GM15510 (cell line): ENCODE data around the gene HSD17B14.

Experiments used
- POLR2A ChIP-seq: IDR thresholded peaks from 3 replicates; pipeline ENCODE4 v1.6.1; 2011; ENCODE audit warnings: borderline replicate concordance; ENCODE audit not compliant: insufficient read length; ENCODE audit errors: extremely low read depth

HSD17B14 gene

DNA sequence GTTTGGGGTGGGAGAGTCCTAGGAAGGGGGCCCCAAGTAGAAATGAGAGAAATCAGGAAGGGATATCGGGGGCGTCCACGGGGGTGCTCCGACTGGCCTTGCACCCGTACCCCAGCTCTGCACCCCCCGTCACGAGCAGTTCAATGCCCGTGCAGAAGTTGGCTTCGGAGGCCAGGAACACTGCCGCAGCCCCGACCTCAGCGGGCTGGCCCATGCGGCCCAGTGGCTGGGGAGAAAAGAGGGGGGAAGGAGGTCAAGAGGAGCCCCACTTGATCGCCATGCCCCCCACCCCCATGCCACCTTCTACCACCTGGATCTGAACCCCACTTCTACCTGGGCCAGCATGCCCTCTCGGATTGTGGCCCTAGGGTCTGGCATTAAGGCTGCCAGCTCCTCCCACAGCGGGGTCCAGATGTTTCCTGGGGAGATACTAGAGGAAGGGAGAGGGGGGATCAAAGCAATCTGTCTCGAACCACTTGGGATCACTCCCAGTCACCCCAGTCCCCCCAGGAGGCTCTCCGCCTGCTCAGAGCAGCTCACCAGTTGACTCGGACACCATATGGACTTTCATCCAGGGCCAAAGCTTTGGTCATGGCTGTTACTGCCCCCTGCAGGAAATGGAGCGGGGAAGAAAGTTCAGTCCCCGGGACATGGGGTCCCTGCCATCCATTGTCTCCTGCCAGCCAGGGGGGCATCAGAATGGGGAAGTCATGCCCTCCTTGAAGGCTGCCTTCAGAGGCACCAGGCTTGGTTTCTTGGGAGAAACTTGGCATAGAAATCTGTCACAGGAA lies 23.0 kb downstream of the HSD17B14 start:
- TF ChIP-seq POLR2A: no peak

- TF ChIP-seq POLR2A: peak; percentile 37
These were observed 24.0 kb downstream of the HSD17B14 start for GRCh38 chr19:48812094-48812929.

GRCh38 chr19:48810151-48810550 lies 26.1 kb downstream of the HSD17B14 start:
- TF ChIP-seq POLR2A: no peak

GRCh38 chr19:48807590-48808308 lies 28.5 kb downstream of the HSD17B14 start:
- no peak for TF ChIP-seq POLR2A

DNA sequence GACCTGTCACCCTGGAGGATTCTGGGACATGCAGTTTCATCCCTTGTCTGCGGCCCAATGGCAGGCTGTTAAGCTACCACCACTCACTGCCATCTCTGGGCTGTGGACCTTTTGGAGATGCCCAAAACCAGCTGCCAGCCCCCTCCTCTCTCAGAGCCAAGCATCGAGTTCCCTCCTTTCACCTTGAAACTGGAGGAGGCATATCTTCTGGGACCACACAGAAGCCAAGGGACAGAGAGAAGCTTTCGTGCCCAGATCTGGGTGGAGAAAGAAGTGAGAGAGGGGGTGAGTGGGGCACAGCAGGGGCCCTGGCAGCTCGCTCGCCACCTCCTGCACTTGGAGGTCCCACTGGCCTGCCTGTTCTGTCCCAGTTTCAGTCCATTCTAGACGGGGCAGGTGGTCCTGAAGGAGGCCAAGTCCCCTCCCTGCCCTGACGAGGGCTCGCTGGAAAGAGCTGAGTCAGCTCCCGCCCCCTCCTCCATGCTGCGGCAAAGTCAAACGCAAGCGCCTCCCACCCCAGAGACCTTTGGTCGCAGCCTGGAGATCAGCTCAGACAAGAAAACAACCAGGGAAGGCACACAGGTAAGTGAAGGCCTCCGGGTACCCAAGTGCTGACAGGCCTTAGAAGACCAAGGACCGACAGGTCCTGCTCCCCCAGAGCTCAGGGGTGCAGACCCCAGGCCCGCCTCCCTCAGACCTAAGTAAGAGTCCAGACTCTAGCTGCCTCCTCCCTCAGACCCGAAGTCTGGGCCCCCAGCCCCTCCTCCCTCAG lies 29.3 kb downstream of the HSD17B14 start:
- no peak for TF ChIP-seq POLR2A

- no peak for TF ChIP-seq POLR2A
These were observed 29.8 kb downstream of the HSD17B14 start for GRCh38 chr19:48806518-48806817.

GRCh38 chr19:48805452-48805851 lies 30.8 kb downstream of the HSD17B14 start:
- no peak for TF ChIP-seq POLR2A

- TF ChIP-seq POLR2A: no peak
These were observed 31.8 kb downstream of the HSD17B14 start for GRCh38 chr19:48804496-48804895.

- TF ChIP-seq POLR2A: no peak
These were observed 33.7 kb downstream of the HSD17B14 start for GRCh38 chr19:48802623-48803022.

- TF ChIP-seq POLR2A: no peak
These were observed 36.7 kb downstream of the HSD17B14 start for GRCh38 chr19:48799358-48800300.

- TF ChIP-seq POLR2A: no peak
These were observed 37.4 kb downstream of the HSD17B14 start for GRCh38 chr19:48798937-48799336.

- no peak for TF ChIP-seq POLR2A
These were observed 39.2 kb downstream of the HSD17B14 start for GRCh38 chr19:48797103-48797502.

DNA sequence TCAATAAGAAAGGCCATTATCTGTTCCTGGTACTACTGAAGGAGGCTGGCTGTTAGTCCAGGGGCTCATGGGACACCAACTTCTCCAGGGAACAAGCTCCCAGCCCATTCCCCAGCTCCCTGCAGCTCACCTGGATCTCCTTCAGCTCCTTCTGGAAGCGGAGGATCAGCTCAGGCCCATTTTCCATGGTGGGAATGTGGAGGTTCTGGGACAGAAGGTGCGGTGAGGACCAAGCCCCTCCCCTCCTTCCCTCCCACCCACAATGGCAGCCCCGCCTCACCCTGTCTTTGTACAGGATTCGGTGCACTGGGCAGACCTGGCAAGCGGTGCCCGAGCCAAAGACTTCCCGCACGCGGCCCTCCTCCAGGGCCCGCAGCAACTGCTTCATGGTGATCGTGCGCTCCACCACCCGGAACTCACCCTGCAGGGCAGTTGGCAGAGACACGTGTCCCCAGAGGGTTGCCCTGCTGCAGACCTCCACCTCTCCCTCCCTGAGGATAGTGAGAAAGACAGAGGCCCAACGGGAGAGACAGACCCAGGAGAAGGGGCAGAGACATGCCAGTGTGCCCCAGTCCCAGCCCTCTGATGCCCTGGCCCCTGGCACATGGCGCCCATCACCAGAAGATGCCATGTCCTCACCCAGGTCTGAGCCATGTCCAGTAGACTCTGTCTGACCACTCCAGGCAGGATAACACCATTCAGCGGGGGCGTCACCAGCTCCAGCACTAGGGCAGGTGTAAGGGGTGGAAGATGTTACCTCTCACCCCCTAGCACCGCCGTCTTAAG lies 39.8 kb downstream of the HSD17B14 start:
- TF ChIP-seq POLR2A: no peak

GRCh38 chr19:48795685-48796070 lies 40.6 kb downstream of the HSD17B14 start:
- no peak for TF ChIP-seq POLR2A
